Effector CD8-positive, alpha-beta T cell (primary cell): ENCODE data around the gene SEL1L2.

Experiments
- DNase-seq: peaks from one replicate; lab custom pipeline; 2025; lab: John Stamatoyannopoulos, UW

The SEL1L2 gene

DNA sequence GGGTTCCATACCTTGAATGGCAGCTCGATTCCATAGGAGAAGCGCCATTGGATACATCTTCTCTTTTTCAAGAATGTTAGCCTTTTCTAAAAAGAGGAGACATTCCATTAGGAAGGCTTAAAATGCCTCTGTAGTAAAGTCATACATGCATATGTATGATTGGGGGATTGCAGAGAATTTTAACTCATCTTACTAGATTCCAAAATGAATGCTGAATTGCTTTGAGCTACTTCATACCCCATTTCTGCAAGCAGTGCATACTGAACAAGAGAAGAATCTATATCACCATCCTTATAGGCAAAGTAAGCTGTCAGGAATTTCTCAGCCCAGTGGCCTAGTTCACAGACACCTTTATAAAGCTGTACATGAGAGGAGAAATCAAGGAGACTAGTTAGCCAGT lies 125.3 kb downstream of the SEL1L2 start:
- DNase-seq = no peak

GRCh38 chr20:13863244-13863643 lies 127.2 kb downstream of the SEL1L2 start:
- DNase-seq = no peak

GRCh38 chr20:13862245-13862644 lies 128.2 kb downstream of the SEL1L2 start:
- DNase-seq = no peak

DNA sequence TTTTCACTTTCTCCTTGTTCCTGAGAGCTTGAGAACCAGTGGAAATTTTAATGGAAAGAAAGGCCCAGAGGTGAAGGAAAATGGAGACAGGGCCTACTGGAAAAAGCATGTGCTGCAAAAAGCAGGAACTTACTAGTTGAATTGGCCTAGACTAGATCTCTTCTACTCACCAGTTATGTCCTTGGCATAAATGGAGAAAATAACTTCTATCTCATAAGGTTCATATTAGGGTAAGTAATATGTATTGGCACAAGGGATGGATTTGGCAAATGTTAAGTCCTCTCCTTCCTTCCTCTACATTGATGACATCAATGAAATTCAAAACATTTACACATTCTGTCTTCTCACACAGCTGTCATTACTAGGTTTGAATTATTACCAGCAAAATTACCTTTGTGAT lies 131.5 kb downstream of the SEL1L2 start:
- DNase-seq = no peak

- DNase-seq = no peak
These were observed 132.0 kb downstream of the SEL1L2 start for GRCh38 chr20:13858439-13858838.

DNA sequence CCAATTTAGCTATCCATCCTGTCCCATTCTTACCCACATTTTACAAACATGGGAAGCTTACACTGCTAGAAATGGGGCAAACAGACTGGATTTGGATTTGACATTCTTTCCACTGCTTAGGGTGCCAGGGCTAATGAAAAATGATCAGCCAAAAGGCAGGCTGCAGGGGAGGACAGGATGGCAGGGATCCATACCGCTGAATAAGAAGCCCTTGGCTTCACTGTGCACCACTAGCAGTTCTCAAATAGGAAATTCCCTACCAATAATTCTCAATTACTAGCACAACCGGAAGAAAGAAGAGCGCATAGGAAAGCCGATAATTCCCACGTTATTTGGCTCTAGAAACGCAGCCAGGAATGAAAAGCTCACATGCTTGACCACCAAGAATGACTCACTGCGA lies 132.5 kb downstream of the SEL1L2 start:
- no peak for DNase-seq

DNA sequence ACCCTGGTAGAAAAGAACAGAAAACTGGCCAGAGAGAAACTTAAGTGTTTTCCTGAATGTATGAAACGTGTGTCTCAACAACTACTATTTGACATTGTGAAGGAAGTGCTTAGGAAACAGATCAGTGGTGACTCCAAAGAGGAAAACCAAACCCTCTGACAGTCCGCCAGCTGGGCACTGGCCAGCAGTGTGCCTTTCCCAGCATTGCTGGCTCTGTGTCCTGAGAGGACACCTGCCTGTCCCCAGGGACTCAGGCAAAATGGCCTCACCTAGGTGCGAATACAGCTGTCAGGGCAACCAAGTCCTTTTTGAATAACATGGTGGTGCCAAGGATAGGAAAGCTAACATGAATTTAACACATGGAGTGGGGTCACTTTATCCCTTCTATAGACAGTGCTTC lies 133.1 kb downstream of the SEL1L2 start:
- no peak for DNase-seq

DNA sequence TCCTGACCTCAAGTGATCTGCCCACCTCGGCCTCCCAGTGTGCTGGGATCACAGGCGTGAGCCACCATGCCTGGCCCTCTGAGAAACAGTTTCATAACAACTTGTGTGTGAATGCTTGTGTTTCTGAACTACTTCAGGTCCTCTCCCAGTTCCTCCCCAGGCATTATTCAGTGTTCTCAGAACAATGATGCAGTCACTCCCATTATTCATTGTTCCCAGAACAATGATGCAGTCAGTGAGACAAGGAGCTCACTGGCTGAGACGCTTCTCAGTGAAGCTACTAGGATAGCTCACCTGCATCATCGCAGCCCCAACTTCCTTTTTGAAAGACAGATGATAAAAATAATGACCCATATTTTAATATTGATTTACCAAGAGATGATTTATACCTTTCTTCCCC lies 134.1 kb downstream of the SEL1L2 start:
- no peak for DNase-seq

DNA sequence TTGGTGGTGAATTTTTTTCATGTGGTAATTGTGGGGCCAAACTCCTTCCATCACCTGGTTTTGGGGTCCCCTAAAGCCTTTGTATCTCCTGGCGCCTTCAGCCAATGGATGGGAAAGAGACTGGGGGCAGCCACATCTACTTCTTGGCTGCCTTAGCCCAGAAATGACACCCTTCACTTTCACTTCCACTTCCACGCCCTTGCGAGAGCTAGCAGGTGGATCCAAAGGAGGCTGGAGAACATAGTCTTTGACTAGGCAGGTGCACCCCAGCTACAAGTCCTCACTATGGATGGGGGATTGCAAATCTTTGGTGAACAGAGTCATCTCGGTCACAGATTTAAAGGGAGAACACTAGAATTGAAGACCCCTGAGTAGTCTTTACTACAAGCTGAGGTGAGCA lies 134.8 kb downstream of the SEL1L2 start:
- DNase-seq = no peak

GRCh38 chr20:13852306-13852705 lies 138.1 kb downstream of the SEL1L2 start:
- no peak for DNase-seq

DNA sequence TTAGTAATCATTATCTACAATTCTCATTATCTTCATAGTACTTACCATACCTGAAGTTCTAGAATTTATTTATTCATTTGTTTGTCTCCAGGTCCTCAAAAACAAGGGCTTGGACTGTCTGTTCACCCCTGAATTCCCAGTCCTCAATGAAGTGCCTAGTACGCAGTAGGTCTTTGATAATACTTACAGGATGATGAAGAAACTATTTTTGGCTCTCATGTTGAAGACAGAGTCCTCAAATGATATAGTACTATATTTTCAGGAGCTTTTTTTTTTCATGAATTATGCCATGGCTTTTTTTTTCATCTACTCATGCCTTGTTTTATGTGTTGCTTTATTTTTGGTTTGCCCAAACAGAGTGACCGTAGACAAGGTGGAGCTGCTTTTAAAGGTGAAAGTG lies 139.1 kb downstream of the SEL1L2 start:
- no peak for DNase-seq

- no peak for DNase-seq
These were observed 146.1 kb downstream of the SEL1L2 start for GRCh38 chr20:13844296-13844695.

GRCh38 chr20:13841206-13841605 lies 149.2 kb downstream of the SEL1L2 start:
- no peak for DNase-seq

GRCh38 chr20:13840093-13840465 lies 150.3 kb downstream of the SEL1L2 start:
- no peak for DNase-seq

DNA sequence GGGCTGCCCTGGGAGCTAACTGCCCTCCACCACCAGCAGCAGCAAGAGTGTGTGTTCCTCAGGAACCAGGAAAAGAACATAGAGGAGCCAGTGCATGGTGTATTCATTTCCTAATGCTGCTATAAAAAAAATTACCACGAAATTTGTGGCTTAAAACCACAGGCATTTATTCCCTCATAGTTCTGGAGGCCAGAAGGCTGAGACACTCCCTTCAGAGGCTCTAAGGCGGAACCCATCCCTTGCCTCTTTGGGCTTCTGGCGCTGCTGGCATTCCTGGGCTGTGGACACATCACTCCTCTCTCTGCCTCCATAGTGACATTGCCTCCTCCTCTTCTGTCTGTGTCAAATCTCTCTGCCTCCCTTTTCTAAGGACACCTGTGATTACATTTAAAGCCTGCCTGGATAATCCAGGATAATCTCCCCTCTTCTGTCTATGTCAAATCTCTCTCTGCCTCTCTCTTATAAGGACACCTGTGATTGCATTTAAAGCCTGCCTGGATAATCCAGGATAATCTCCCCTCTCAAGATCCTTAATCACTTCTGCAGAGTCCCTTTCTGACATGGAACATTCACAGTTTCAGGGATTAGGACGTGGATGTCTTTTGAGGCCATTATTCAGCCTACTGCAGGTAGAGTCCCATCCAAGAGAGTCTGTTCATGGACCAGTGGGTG lies 150.9 kb downstream of the SEL1L2 start:
- no peak for DNase-seq

DNA sequence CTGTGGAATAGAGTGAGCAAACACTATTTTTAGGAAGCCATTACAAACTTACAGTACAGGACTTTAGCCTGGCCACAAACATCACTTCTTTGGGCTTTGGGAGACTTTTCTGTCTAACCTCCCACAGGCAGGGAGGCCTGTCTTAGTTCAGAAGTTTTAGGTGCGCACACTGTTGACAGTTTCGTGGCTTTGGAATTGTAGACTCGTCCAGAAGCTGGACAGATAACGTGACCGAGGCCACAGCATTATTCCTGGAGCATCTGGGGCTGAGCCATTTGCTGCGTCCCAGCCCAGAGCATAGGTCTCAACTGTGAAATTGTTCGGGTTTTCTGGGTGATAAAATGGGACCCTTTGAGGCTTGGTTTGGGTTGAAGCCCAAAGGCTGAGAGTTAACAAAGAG lies 151.8 kb downstream of the SEL1L2 start:
- DNase-seq = no peak

GRCh38 chr20:13831476-13831875 lies 158.9 kb downstream of the SEL1L2 start:
- no peak for DNase-seq

- DNase-seq = no peak
These were observed 164.9 kb downstream of the SEL1L2 start for GRCh38 chr20:13825465-13825864.

DNA sequence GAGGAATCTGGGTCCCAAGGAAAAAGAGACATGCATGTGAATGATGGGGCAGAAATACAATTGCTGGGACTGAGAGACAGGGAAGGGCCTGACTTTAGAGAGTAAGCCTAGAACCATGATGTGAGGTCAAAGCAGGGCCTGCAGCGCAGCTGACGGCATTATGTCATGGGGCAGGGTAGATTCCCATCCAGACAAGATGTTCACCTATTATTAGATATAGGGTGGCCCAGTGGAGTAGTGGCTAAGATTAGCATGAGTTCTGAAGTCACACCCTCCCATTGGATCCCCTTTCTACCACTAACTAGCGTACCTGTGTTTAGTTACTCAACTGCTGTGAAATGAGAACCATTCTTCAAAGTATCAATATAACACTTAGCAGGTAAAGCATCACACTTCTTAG lies 166.0 kb downstream of the SEL1L2 start:
- DNase-seq = no peak

- DNase-seq = no peak
These were observed 168.0 kb downstream of the SEL1L2 start for GRCh38 chr20:13822459-13822858.

GRCh38 chr20:13821876-13822275 lies 168.5 kb downstream of the SEL1L2 start:
- no peak for DNase-seq

GRCh38 chr20:13819885-13820645 lies 170.3 kb downstream of the SEL1L2 start:
- DNase-seq = no peak

DNA sequence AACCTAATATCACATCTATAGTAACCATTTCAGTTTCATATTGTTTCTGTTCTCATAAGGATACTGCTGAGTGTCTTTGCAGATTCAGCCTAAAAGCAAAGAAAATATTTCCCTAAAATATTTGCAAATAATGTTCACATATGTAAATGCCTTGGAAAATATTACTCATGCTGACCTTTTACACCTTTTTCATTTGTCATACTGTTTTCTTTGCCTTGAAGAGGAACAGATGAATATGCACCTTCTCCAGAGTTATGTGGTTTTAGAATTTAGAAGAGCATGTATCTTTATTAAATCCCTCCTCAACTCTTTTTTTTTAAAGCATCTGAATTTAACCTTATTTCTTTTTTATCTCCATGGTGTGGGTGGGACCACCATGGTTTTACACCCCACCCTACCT lies 173.1 kb downstream of the SEL1L2 start:
- DNase-seq = no peak

DNA sequence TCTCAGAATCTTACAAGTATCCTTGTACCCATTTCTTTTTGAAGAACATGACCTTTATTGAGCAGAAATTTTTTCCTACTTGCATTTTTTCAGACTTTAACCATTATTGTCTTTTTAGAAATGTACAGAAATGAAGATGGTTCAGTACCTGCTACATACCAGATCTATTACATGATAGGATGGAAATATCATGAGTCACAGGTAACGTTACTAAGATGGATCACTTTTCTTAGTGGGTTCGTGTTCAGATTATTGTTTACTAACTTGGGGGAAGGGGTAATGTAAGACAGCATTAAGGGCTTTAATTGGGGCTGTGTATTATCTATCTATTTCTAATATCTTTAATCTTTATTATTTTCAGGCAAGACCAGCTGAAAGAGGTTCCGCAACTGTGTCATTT lies 173.7 kb downstream of the SEL1L2 start:
- no peak for DNase-seq
